ENCODE measurements around the gene RNF6. TPM values are rescaled to one million over a fixed set of nuclear protein-coding genes. Genes with fewer than 3 reads are reported as not detected.
A peak's percentile ranks its signal among the peaks of the same experiment; 100 is the strongest.

Gene RNF6
- total RNA-seq, 8 experiments from 2014 or later, result 14.6 to 54.8 (median 25.6) TPM

GRCh38 chr13:26249551-26249950, 27.4 kb upstream of the RNF6 start:
- Histone ChIP-seq H3K4me3 (no peak overlapping the region), H3K4me1 (replicated peaks in 1 of 2) (no peaks in the 10 kb centered on the region), H3K27ac (no peak overlapping the region)
- no peak for ATAC-seq (replicated peaks in 6 of 8)
- in situ Hi-C loops (cut with MboI; ENCODE audit: low pct_unique_long_range_greater_than_20kb in 2 of 9, low sequenced_read_pairs in 9 of 9, unreplicated experiment in 9 of 9), result no loop called here

- Histone ChIP-seq H3K4me3 (no peak overlapping the region), H3K27ac (no peak overlapping the region), H3K4me1 (replicated peaks in 1 of 2) (no peaks in the 10 kb centered on the region)
- WGBS, 10 experiments, result 0 to 60% (median 29%) methylated on average over 1 of the region's 3 CpGs; no CpG with 5 or more reads in 5 of the 10 experiments
- in situ Hi-C loops (cut with MboI; ENCODE audit: low pct_unique_long_range_greater_than_20kb in 2 of 9, low sequenced_read_pairs in 9 of 9, unreplicated experiment in 9 of 9), result no loop called here
- ATAC-seq (replicated peaks in 6 of 8), result peak in 1 of 8 experiments; percentile 27
Observed at GRCh38 chr13:26247608-26248007, 25.5 kb upstream of the RNF6 start.

- in situ Hi-C loops (cut with MboI; ENCODE audit: low pct_unique_long_range_greater_than_20kb in 2 of 9, low sequenced_read_pairs in 9 of 9, unreplicated experiment in 9 of 9), result no loop called here
- Histone ChIP-seq H3K4me3 (no peak overlapping the region), H3K27ac (no peak overlapping the region), H3K4me1 (replicated peaks in 1 of 2) (no peaks in the 10 kb centered on the region)
- ATAC-seq (replicated peaks in 6 of 8), result no peak
- WGBS, 10 experiments, result 0 to 100% (median 60%) methylated on average over 1 to 2 of the region's 2 CpGs; no CpG with 5 or more reads in 1 of the 10 experiments
Observed at GRCh38 chr13:26247011-26247410, 24.9 kb upstream of the RNF6 start.

- ATAC-seq (replicated peaks in 6 of 8), result no peak
- Histone ChIP-seq H3K27ac (no peak overlapping the region), H3K4me3 (no peak overlapping the region), H3K4me1 (replicated peaks in 1 of 2) (no peaks in the 10 kb centered on the region)
- 55 to 95% (median 90%) methylated on average over 2 to 5 of the region's 5 CpGs; no CpG with 5 or more reads in 1 of the 10 experiments for WGBS, 10 experiments
- in situ Hi-C loops (cut with MboI; ENCODE audit: low pct_unique_long_range_greater_than_20kb in 2 of 9, low sequenced_read_pairs in 9 of 9, unreplicated experiment in 9 of 9), result no loop called here
Observed at GRCh38 chr13:26246154-26246553, 24.0 kb upstream of the RNF6 start.

GRCh38 chr13:26236296-26236695, 14.2 kb upstream of the RNF6 start:
- ATAC-seq (replicated peaks in 6 of 8), result no peak
- Histone ChIP-seq H3K4me1 (replicated peaks in 1 of 2) (no peaks in the 10 kb centered on the region), H3K27ac (no peak overlapping the region), H3K4me3 (no peak overlapping the region)
- 31 to 67% (median 40%) methylated on average over 1 of the region's 1 CpG; no CpG with 5 or more reads in 5 of the 10 experiments for WGBS, 10 experiments
- in situ Hi-C loops (cut with MboI; ENCODE audit: low pct_unique_long_range_greater_than_20kb in 2 of 9, low sequenced_read_pairs in 9 of 9, unreplicated experiment in 9 of 9), result no loop called here

- 12 to 100% (median 74%) methylated on average over 2 to 6 of the region's 6 CpGs; no CpG with 5 or more reads in 1 of the 10 experiments for WGBS, 10 experiments
- peak in 1 of 8 experiments; percentile 66 for ATAC-seq (replicated peaks in 6 of 8)
Observed at GRCh38 chr13:26230703-26231102, 8.6 kb upstream of the RNF6 start.

GRCh38 chr13:26229080-26229615, 7.0 kb upstream of the RNF6 start:
- WGBS, 10 experiments, result 68 to 100% (median 85%) methylated on average over 1 to 5 of the region's 13 CpGs; no CpG with 5 or more reads in 6 of the 10 experiments
- no peak for ATAC-seq (replicated peaks in 6 of 8)
- no peaks in the 10 kb centered on the region for H3K4me1 ChIP-seq (replicated peaks in 1 of 2)
- in situ Hi-C loops (cut with MboI; ENCODE audit: low pct_unique_long_range_greater_than_20kb in 2 of 9, low sequenced_read_pairs in 9 of 9, unreplicated experiment in 9 of 9), result no loop called here
- no peak overlapping the region for H3K4me3 ChIP-seq
- H3K27ac ChIP-seq, result no peak overlapping the region

More at GRCh38 chr13:26230703-26231102, 8.6 kb upstream of the RNF6 start:
- Histone ChIP-seq H3K4me3 (no peak overlapping the region), H3K27ac (no peak overlapping the region), H3K4me1 (replicated peaks in 1 of 2) (no peaks in the 10 kb centered on the region)
- in situ Hi-C loops (cut with MboI; ENCODE audit: low pct_unique_long_range_greater_than_20kb in 2 of 9, low sequenced_read_pairs in 9 of 9, unreplicated experiment in 9 of 9), result no loop called here

- Histone ChIP-seq H3K4me1 (replicated peaks in 1 of 2) (no peaks in the 10 kb centered on the region), H3K27ac (no peak overlapping the region), H3K4me3 (no peak overlapping the region)
- no CpG with 5 or more reads among the region's 2 CpGs for WGBS, 10 experiments
- in situ Hi-C loops (cut with MboI; ENCODE audit: low pct_unique_long_range_greater_than_20kb in 2 of 9, low sequenced_read_pairs in 9 of 9, unreplicated experiment in 9 of 9), result no loop called here
- no peak for ATAC-seq (replicated peaks in 6 of 8)
Observed at GRCh38 chr13:26228096-26228495, 6.0 kb upstream of the RNF6 start.

GRCh38 chr13:26227166-26227971, 5.3 kb upstream of the RNF6 start:
- in situ Hi-C loops (cut with MboI; ENCODE audit: low pct_unique_long_range_greater_than_20kb in 2 of 9, low sequenced_read_pairs in 9 of 9, unreplicated experiment in 9 of 9), result no loop called here

GRCh38 chr13:26225896-26226617, 3.9 kb upstream of the RNF6 start:
- WGBS, 10 experiments, result 0 to 90% (median 62%) methylated on average over 1 to 5 of the region's 7 CpGs
- no peaks in the 10 kb centered on the region for H3K4me1 ChIP-seq (replicated peaks in 1 of 2)
- H3K4me3 ChIP-seq, result no peak overlapping the region
- no peak overlapping the region for H3K27ac ChIP-seq
- peak in 2 of 8 experiments; percentile 1 to 15 for ATAC-seq (replicated peaks in 6 of 8)
- in situ Hi-C loops (cut with MboI; ENCODE audit: low pct_unique_long_range_greater_than_20kb in 2 of 9, low sequenced_read_pairs in 9 of 9, unreplicated experiment in 9 of 9), result no loop called here

More at GRCh38 chr13:26227166-26227971, 5.3 kb upstream of the RNF6 start:
- whole genome bisulfite sequencing, 10 experiments, result 60 to 100% (median 86%) methylated on average over 1 to 5 of the region's 6 CpGs; no CpG with 5 or more reads in 1 of the 10 experiments
- peak in 2 of 8 experiments; percentile 27 to 80 for ATAC-seq (replicated peaks in 6 of 8)
- Histone ChIP-seq H3K4me1 (replicated peaks in 1 of 2) (no peaks in the 10 kb centered on the region), H3K4me3 (no peak overlapping the region), H3K27ac (no peak overlapping the region)

GRCh38 chr13:26222520-26223046, 469 bp upstream of the RNF6 start:
- ATAC-seq (replicated peaks in 6 of 8), result peak in 4 of 8 experiments; percentile 1 to 25 (median 8)
- peaks cover 0 to 9% of the 10 kb centered on the region in 2 donors for H3K4me1 ChIP-seq (replicated peaks in 1 of 2)
- in situ Hi-C loops (cut with MboI; ENCODE audit: low pct_unique_long_range_greater_than_20kb in 2 of 9, low sequenced_read_pairs in 9 of 9, unreplicated experiment in 9 of 9), result no loop called here
- WGBS, 10 experiments, result 0 to 90% (median 32%) methylated on average over 2 to 16 of the region's 16 CpGs
- H3K27ac ChIP-seq, result peak overlapping the region; percentile 97 to 99
- H3K4me3 ChIP-seq, result peak overlapping the region; percentile 92 to 100 (median 95)

- peaks cover 0 to 9% of the 10 kb centered on the region in 2 donors for H3K4me1 ChIP-seq (replicated peaks in 1 of 2)
- WGBS, 10 experiments, result 0 to 4% (median 0%) methylated on average over 3 to 13 of the region's 16 CpGs; no CpG with 5 or more reads in 2 of the 10 experiments
- H3K4me3 ChIP-seq, result peak overlapping the region; percentile 92 to 100 (median 95)
- in situ Hi-C loops (cut with MboI; ENCODE audit: low pct_unique_long_range_greater_than_20kb in 2 of 9, low sequenced_read_pairs in 9 of 9, unreplicated experiment in 9 of 9), result no loop called here
- ATAC-seq (replicated peaks in 6 of 8), result peak; percentile 31 to 56 (median 44)
- H3K27ac ChIP-seq, result peak overlapping the region; percentile 97 to 99
Observed at GRCh38 chr13:26221399-26221720, 754 bp downstream of the RNF6 start.

GRCh38 chr13:26220575-26220974, 1.5 kb downstream of the RNF6 start:
- Histone ChIP-seq H3K27ac (no peak overlapping the region), H3K4me3 (peak overlapping the region; percentile 92 to 100 (median 95)), H3K4me1 (replicated peaks in 1 of 2) (peaks cover 0 to 9% of the 10 kb centered on the region in 2 donors)
- WGBS, 10 experiments, result 77 to 100% (median 88%) methylated on average over 1 to 2 of the region's 2 CpGs; no CpG with 5 or more reads in 3 of the 10 experiments
- in situ Hi-C loops (cut with MboI; ENCODE audit: low pct_unique_long_range_greater_than_20kb in 2 of 9, low sequenced_read_pairs in 9 of 9, unreplicated experiment in 9 of 9), result no loop called here
- ATAC-seq (replicated peaks in 6 of 8), result no peak

Data from motor neuron (in vitro differentiated cells).